HFFc6 (cell line): ENCODE measurements around the gene SLC22A17. TPM values are rescaled to one million over a fixed set of nuclear protein-coding genes. Genes with fewer than 3 reads are reported as not detected.
A peak's percentile ranks its signal among the peaks of the same experiment; 100 is the strongest.
"Not testable (repeated sequence)": the region's sequence is repeated elsewhere in the genome, so short reads cannot be mapped to it uniquely, and the experiment has no call there.

ENCODE experiments used
- DNase-seq: peaks from one replicate; pipeline ENCODE4 v3.0.0-alpha.2; 2018
- H3K27ac Mint-ChIP-seq: 2 replicates; pipeline ENCODE4 v1.8.0; 2020; ENCODE audit warnings: mild to moderate bottlenecking, mixed read lengths
- H3K27me3 Mint-ChIP-seq: 2 replicates; pipeline ENCODE4 v1.8.0; 2021; ENCODE audit warnings: mild to moderate bottlenecking, moderate library complexity, mixed read lengths; ENCODE audit not compliant: insufficient read depth
- H3K36me3 Mint-ChIP-seq: 2 replicates; pipeline ENCODE4 v1.8.0; 2021; ENCODE audit warnings: low read depth, mixed read lengths
- H3K4me1 Mint-ChIP-seq: 2 replicates; pipeline ENCODE4 v1.8.0; 2020; ENCODE audit warnings: low read depth, mixed read lengths
- H3K4me3 Mint-ChIP-seq: 2 replicates; pipeline ENCODE4 v1.8.0; 2020; ENCODE audit warnings: mild to moderate bottlenecking, moderate library complexity, mixed read lengths
- H3K9me3 Mint-ChIP-seq: 2 replicates; pipeline ENCODE4 v1.8.0; 2020; ENCODE audit warnings: mild to moderate bottlenecking, mixed read lengths
- total RNA-seq, 6 experiments: library from RNA; stranded (reverse); fragmentation: NEBNext Ultra II Directional; extraction: Animal tissue kit (Norgen Biotek cat#: 25700); gene quantifications; 2 replicates in 1 of 6; 3 replicates in 5 of 6; pipeline ENCODE4 v1.2.3, GENCODE V29; 2021
- TF ChIP-seq, protein P1 (sequence below): fragments of 200-600 bp; sonication (generic); IDR thresholded peaks from 2 replicates; pipeline ENCODE4 v1.5.0; 2021; ENCODE audit warnings: antibody characterized with exemption, mild to moderate bottlenecking

SLC22A17 gene
- total RNA-seq, 6 experiments from 2014 or later = 11.7 to 15.6 (median 13.1) TPM

DNA sequence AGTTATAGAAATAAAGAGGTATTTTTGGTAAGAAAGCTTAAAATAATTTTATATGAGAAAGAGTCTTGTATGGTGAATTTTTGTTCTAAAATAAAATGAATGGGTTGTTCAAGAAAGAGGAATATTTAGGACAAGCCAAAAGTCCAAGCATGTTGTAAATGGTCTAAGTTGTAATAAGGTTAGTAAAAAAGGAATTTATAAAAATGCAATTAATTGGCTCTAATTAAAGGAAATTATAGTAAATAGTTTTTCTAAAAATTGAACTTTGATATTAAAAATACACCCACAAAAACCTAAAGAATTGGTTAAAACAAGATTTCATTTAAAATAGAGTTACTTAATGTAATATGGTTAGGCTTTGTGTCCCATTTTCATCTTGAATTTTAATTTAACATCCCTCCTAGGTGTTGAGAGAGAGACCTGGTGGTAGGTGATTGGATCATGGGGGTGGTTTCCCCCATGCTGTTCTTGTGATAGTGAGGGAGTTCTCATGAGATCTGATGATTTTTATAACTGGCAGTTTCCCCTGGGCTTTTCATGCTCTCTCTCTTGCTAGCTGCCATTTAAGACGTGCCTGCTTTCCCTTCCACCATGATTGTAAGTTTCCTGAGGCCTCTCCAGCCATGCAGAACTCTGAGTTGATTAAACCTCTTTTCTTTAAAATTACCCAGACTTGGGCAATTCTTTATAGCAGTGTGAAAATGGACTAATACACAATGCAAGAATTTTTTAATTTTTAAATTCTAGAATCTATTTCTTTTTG, 13.0 kb downstream of the SLC22A17 start:
- Mint-ChIP-seq H3K4me3 (no peak overlapping the region), H3K36me3 (peaks cover 6% of the 10 kb centered on the region; the same call in 1 of the 2 replicates), H3K9me3 (peaks cover 16% of the 10 kb centered on the region), H3K4me1 (no peaks in the 10 kb centered on the region), H3K27me3 (peaks cover 5% of the 10 kb centered on the region), H3K27ac (no peak overlapping the region)
- DNase-seq = no peak
- TF ChIP-seq, protein P1, sequence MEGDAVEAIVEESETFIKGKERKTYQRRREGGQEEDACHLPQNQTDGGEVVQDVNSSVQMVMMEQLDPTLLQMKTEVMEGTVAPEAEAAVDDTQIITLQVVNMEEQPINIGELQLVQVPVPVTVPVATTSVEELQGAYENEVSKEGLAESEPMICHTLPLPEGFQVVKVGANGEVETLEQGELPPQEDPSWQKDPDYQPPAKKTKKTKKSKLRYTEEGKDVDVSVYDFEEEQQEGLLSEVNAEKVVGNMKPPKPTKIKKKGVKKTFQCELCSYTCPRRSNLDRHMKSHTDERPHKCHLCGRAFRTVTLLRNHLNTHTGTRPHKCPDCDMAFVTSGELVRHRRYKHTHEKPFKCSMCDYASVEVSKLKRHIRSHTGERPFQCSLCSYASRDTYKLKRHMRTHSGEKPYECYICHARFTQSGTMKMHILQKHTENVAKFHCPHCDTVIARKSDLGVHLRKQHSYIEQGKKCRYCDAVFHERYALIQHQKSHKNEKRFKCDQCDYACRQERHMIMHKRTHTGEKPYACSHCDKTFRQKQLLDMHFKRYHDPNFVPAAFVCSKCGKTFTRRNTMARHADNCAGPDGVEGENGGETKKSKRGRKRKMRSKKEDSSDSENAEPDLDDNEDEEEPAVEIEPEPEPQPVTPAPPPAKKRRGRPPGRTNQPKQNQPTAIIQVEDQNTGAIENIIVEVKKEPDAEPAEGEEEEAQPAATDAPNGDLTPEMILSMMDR = no peak

DNA sequence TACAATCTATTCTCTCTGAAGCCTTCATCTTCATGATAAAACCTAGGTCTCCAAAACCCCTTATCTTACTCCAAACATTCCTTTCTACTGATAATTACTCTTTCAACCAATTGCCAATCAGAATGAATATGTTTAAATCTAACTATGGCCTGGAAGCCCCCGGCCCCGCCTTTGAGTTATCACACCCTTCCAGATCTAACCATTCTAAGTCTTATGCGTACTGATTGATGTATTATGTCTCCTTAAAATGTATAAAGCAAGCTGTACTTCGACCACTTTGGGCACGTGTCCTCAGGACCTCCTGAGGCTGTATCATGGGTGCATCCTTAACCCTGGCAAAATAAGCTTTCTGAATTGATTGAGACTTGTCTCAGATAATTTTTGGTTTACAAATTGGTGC, 17.1 kb downstream of the SLC22A17 start:
- H3K36me3 Mint-ChIP-seq = peaks cover 5% of the 10 kb centered on the region; the same call in 1 of the 2 replicates
- no peak for DNase-seq
- TF ChIP-seq, protein P1 = no peak
- H3K4me1 Mint-ChIP-seq = no peaks in the 10 kb centered on the region
- peaks cover 9% of the 10 kb centered on the region for H3K27me3 Mint-ChIP-seq
- H3K9me3 Mint-ChIP-seq = peaks cover 15% of the 10 kb centered on the region
- no peak overlapping the region for H3K27ac Mint-ChIP-seq
- H3K4me3 Mint-ChIP-seq = no peak overlapping the region

DNA sequence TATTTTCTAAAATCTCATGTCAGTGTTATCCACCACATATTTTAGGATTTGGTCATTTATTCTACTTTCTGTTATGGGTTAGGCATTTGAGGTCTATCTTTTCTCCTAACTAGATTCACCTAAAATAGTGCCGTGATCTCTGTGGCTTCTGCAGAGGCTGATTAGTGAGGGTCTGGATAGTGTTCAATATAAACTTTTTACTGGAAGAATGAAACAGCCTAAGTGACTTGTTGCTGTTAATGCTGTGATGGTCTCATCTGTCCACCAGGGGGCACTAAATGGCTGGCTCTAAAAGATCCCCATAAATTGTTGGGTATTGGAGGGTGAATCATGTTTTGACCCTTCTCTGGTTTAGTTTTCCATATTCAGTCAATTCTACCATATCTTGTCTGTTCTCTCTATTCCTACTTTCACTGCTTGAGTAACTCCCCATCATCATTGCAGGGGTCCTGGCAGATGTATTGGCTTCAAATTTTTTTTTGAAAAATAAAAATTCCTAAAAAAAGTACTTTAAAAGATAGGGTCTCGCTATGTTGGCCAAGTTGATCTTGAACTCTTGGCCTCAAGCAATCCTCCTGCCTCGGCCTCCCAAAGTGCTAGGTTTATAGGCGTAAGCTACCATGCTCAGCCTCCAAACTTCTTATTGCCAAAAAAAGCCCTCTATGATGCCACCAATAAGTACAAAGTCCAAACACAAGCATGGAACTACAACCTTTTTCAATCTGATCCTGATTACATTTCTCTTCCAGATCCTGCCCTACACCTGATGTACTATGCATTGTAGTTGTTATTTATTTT, 24.5 kb downstream of the SLC22A17 start:
- Mint-ChIP-seq H3K4me1 (peaks cover 6% of the 10 kb centered on the region), H3K27me3 (peaks cover 7% of the 10 kb centered on the region; the same call in 1 of the 2 replicates), H3K36me3 (peaks cover 16% of the 10 kb centered on the region), H3K9me3 (no peaks in the 10 kb centered on the region), H3K27ac (no peak overlapping the region), H3K4me3 (no peak overlapping the region)
- TF ChIP-seq, protein P1 = peak; percentile 98
- peak; percentile 67 for DNase-seq

DNA sequence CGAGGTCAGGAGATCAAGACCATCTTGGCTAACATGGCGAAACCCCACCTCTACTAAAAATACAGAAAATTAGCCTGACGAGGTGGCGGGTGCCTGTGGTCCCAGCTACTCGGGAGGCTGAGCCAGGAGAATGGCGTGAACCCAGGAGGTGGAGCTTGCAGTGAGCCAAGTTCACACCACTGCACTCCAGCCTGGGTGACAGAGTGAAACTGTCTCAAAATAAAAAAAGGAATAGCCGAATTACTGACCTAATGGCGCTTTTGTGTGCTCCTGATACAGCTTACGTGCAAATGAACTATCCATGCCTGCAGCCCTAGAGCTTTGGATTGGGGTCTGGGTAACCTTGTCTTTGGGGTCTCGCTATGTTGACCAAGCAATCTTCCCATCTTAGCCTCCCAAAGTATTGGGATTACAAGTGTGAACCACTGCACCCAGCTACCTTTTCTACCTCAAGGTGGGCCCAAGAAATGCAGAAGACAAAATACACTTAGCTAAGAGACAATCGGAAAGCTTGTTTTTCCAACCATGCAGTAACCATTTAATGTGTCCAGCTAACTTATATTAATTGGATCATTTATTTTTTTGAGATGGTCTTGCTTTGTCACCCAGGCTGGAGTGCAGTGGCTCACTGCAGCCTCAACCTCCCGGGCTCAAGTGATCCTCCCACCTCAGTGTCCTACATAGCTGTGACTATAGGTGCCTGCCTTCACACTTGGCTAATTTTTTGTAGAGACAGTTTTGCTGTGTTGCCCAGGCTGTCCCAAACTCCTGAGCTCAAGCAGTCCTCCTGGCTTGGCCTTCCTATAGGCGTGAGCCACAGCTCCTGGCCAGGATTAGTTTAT, 26.0 kb downstream of the SLC22A17 start:
- Mint-ChIP-seq H3K4me3 (no peak overlapping the region), H3K27me3 (peaks cover 7% of the 10 kb centered on the region), H3K36me3 (peaks cover 25% of the 10 kb centered on the region), H3K27ac (no peak overlapping the region), H3K9me3 (no peaks in the 10 kb centered on the region), H3K4me1 (peaks cover 13% of the 10 kb centered on the region)
- DNase-seq = no peak
- TF ChIP-seq, protein P1 = no peak

DNA sequence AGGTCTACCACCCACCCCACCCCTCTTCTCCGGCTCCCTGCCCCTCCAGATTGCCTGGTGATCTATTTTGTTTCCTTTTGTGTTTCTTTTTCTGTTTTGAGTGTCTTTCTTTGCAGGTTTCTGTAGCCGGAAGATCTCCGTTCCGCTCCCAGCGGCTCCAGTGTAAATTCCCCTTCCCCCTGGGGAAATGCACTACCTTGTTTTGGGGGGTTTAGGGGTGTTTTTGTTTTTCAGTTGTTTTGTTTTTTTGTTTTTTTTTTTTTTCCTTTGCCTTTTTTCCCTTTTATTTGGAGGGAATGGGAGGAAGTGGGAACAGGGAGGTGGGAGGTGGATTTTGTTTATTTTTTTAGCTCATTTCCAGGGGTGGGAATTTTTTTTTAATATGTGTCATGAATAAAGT, 26.9 kb downstream of the SLC22A17 start:
- H3K4me3 Mint-ChIP-seq, H3K27me3 Mint-ChIP-seq, DNase-seq, H3K9me3 Mint-ChIP-seq, H3K27ac Mint-ChIP-seq: not testable (repeated sequence)
- Mint-ChIP-seq H3K36me3 (peaks cover 26% of the 10 kb centered on the region), H3K4me1 (peaks cover 15% of the 10 kb centered on the region)
